Activated CD8-positive, alpha-beta memory T cell treated with anti-CD3 and anti-CD28 coated beads, Interleukin-2, amount 50 U/mL, for 4 hours (primary cell): ENCODE data around the gene CCDC61.

Source experiments
- DNase-seq: peaks from one replicate; pipeline ENCODE4 v3.0.0-alpha.2; 2020

CCDC61 gene, protein sequence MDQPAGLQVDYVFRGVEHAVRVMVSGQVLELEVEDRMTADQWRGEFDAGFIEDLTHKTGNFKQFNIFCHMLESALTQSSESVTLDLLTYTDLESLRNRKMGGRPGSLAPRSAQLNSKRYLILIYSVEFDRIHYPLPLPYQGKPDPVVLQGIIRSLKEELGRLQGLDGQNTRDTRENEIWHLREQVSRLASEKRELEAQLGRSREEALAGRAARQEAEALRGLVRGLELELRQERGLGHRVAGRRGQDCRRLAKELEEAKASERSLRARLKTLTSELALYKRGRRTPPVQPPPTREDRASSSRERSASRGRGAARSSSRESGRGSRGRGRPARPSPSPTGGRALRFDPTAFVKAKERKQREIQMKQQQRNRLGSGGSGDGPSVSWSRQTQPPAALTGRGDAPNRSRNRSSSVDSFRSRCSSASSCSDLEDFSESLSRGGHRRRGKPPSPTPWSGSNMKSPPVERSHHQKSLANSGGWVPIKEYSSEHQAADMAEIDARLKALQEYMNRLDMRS

DNA sequence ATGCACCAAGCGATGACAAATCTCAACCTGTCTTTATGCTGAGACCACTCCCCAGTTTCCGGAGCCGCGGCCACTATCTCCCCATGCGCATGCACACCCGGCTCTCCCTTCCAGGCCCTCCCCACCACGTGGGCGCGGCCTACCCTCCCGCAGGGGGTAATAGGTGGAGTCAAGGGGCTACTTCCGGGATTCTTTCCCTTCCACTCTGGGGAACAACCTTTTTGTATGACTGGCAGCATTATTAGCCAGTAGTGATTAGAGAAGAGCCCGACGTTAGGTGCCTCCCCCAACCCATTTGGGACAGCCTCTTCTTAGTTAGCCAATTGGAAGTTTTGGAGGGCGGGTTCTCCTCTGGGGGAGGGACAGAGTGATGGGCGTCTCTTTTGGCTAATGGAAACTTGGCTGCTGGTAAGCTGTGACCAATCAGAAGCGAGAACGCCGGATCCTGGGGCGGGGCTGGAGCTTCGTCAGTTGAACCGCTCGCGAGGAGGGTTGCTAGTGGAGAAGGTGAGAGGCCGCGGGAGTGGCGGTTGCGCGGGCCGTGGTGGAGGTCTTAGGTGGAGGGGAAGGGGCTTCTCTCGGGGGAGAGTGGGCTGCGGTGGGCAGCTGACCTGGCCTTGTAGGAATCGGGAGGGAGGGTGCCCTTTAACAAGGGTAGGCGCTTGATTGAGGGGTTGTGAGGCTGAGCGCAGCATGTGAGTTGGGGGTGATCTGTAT, at the start of gene CCDC61:
Gene CCDC61, plus strand, starts transcription at position 470 of the 717 bp plus-strand sequence. CDS start 7,552 bp downstream, outside the sequence.
- DNase-seq: peak; percentile 92

DNA sequence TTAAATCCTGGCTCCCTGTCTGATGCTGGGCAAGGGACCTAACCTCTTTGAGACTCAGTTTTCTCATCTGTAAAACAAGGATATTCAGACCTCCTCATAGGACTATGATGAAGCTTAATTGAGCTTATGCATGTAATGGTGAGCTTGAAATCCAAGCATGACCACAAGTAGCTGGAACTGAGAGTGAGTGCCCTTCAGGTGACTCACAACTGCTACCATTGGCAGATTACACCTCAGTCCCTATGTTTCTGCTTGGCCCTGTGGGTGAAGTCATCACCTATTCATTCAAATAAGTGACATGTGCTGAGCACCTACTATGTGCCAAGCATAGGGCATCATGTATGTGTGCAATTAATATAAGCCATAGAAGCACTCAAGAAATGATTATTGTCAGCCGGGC, 47.3 kb upstream of the CCDC61 start:
- no peak for DNase-seq

DNA sequence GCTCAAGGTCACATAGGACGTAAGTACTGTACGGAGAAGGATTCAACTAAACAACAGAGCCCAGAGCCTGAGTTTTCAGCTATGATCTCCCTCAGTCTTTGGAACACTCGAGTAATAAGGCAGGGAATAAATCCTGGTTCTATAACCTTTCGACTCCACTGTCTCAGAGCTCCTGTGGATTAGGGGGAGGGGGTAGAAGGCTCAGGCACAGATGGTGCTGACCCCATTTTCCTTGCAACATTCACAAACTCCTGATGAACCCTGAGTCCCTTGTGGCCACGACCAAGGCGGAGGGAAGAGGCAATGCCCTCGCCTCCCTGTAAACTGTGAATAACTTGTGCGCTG, 43.0 kb upstream of the CCDC61 start:
- no peak for DNase-seq

DNA sequence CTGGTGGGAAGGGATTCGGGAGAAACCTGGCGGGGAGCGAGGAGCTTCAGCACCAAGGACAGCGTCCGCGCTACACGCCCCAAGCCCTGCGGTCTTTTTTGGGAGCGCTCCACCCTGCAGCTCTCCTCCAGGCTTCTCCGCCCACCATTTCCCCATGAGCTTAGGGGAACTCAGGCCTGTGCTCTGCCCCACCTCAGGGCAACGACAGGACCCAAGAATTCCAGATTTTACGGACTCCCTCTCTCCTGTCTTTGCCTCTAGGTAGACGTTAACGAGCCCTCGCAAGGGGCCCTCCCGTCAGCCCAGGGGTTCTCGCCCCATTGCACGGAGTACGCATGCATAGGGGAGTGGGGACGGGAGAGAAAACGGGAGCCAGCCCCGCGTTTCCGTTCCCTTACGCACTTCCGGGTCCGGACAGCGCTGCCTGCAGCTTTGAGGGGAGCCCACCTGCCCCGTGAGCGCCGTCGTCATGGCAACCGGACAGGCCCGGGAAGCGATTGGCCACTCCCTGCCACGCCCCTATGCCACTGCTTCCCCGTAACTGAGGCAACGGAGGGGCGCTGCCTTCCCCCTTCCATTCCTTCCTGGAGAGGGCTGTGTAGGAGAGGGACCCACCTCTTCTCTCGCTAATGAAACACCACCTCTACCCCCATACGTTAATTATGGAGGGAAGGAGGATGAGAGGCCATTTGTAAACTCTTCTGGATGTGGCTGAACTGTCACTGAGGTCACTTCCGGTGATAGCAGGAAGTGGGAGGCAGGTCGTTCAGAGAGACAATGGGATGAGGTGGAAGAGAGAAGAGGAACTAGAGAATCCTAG, 42.4 kb upstream of the CCDC61 start:
- DNase-seq: peak; percentile 36

DNA sequence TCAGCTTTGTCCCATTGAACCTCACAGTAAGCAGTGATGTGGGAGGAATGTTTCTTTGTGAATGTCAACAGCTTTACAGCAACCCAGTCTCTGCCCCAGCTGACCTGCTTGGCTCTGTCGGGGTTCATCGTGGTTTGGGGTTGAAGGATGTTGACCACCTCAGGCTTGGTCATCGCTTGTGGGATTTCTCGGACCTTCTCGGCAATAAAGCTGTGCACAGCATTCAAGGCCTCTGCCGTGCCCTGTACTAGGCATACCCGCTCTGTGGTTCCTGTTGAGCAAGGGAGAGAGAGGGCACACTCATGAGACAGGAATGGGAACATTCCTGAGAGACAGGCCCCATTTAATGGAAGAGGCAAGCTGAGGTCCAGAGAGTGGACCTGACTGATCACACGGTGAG, 41.6 kb upstream of the CCDC61 start:
- DNase-seq: no peak

DNA sequence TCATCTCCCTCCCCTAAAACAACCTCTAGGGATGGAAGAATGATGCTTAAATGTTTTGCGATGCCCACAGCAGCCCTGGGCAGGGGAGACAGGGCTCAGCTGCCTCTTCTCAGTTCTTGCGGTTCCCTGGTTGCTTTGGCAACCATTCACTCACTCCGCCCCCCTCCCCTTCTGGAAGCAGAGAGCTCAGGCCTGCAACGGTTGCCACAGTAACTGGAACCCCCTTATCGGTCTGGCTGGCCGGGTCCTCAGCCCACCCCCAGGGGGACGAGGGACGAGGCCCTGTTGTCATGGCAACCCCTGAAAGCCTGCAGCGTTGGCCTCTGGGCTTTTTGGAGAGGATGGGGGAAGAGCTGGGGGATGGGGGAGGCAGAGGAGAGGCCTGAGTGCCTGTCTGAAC, 41.1 kb upstream of the CCDC61 start:
- DNase-seq: no peak

DNA sequence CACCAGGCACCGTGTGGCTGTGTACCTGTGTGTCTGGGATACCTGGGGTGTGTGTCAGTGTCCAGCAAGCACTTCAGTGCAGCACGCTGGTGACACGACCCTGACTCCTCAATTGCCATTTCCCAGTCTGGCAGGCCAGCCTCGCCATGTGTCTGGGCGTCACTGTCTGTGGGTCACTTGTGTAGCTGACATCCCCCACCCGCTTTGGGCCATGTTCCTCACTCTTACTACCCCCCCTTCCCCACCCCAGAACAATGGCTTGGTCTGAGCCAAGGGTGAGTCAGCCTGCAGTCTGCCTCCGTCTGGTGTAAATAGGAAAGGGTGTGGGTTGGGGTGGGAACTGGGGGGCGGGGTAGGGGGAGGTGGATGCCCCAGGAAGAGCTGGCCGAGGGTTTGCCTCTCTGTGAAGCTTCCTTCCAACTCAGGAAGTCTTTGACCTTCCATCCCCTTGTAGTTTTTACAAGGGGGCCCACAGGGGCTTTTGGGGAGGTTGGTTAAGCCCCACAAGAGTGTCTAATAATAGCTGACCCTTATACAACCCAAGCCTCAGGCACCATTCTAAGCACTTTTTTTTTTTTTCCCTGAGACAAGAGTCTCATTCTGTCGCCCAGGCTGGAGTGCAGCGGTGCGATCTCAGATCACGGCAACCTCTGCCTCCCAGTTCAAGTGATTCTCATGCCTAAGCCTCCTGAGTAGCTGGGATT, 39.2 kb upstream of the CCDC61 start:
- no peak for DNase-seq

DNA sequence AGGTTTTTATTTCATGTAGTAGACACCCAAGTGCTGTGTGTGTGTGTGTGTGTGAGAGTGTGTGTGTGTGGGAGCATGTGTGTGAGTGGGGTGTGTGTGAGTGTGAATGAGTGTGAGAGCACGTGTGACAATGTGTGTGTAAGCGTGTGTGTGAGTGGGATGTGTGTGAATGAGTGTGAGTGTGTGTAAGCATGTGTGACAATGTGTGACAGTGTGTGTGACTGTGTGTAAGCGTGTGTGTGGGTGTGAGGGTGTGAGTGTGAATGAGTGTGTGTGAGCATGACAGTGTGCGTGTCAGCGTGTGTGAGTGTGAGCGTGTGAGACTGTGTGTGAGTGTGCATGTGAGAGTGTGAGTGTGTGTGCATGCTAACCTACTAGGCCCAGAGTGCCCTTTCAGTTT, 36.9 kb upstream of the CCDC61 start:
- DNase-seq: no peak

DNA sequence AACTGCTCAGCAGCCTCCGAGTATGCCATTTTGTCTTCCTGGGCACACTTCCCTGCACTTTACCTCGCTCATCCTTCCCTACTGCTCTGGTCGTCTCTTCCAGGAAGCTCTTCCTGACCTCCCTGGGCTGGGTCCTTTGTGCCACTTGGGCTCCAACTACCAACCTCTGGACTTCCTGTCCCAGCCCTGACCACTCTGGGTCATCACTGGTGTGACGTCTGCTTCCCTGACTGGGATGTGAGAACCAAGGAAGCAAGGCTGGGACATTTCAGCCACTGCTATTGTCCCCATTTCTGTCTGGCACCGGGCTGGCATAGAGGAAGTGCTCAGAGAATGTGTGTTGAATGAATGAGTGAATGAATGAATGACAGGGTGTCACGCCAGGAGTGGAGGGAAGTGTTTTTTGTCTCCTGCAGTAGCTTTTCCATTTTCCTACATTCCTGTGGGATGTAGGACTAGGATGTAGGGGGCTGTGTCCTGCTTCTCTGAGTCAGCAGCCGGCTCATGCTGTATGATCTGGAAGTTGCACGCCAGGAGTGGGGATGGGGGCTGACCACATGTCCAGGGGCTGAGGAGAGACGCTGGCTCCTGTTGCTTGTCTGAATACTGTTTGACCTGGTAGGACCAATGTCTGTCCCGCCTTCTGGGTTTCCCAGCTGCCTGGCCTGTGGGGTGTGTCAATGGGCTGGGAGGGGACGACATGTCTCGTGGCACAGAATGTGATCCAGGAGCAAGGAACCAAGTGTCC, 36.3 kb upstream of the CCDC61 start:
- no peak for DNase-seq

DNA sequence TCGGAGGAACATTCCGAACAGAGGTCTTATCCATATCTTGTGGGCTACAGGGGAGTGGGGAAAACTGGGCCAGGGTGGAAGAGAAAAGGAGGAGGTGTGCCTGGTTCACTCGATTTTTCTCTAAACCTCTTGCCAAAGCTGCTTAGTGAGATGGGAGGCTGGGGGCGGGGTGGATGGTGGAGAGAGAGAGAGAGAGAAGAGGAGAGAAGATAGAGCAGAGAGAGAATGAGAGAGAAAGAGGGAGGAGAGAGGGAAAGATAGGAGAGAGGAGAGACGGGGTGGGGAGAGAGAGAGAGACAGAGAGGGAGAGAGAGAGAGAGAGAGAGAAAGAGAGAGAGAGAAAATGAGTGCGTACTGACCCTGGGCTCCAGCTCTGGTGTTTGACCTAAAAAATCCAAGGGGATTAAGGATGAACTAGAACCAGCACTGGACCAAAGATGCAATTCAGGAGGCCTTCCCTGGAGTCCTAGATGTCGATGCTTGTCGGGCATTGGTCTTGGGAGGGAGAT, 35.7 kb upstream of the CCDC61 start:
- no peak for DNase-seq

DNA sequence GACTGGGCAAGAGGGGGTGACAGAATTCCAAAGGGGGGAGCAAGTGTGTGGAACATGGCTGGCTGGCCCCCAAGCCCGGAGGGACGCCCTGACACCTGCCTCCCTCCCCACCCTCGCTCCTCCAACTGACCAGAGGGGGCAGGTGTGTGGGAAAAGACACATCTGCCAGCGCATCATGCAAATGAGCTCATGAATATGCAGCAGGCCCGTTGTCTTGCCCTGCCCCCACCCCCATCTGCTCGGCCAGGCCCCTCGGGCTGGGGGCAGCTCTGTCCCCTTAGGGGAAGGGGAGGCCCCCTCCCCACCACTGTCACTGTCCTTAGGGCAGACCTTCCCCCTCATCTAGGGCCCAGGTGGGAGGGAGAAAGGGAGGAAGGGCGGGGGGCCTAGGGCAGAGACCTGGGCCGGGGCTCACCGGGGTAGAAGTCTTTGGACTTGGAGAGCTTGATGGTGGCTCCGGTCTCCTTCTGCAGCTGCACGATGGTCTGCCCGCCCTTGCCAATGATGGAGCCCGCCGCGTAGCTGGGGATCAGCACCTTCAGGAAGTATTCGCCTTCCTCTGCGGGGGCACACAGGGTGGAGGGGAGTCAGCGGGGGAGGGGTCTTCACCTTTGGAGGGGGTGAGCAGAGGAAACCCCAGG, 34.6 kb upstream of the CCDC61 start:
- no peak for DNase-seq

DNA sequence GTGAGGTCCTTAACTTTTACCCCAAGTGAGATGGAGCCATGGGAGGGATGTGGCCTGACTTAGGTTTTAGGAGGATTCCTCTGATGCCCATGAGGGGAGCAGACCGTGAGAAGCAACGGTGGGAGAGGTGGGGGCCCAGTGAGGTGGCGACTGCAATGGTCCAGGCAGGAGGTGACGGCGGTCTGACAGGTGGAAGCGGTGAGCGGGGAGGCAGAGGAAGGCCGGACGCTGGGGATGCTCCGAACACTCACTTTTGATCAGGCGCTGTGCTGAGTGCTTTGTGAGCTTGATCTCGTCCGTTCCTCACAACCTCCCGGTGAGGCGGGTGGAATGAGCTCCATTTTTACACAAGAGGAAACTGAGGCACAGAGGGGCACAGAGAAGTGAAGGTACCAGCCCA, 33.2 kb upstream of the CCDC61 start:
- DNase-seq: no peak

DNA sequence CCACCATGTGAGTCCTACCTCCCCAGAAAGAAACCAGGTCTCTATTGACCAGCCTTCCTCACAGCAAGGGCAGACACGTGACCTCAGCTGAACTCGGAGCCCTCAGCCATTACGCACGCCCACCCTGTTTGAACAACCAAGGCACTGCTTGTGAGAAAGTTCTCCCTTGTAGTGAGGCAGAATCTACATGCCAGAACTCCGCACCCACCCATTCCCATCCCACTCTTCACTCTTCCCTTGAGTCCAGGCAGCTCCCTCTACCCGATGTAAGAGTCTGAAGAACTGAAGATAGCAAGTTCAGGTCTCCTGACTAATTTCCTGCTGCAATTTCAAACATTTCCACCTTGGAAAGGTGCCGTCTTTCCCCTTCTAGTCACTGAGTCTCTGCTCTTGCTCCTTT, 28.0 kb upstream of the CCDC61 start:
- DNase-seq: no peak

DNA sequence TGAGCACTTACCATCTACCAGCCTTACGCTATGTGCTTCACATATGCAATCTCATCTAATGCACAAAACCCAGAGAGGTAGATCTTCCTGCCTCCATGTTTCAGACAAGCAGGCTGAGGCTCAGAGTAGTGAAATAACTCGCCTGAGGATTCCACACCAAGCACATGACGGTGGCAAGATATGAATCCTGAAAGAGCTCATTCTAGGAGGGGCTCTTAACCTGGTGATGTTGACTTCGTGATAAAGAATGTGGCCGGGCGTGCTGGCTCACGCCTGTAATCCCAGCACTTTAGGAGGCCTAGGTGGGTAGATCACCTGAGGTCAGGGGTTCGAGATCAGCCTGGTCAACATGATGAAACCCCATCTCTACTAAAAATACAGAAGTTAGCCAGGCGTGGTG, 26.6 kb upstream of the CCDC61 start:
- DNase-seq: no peak

DNA sequence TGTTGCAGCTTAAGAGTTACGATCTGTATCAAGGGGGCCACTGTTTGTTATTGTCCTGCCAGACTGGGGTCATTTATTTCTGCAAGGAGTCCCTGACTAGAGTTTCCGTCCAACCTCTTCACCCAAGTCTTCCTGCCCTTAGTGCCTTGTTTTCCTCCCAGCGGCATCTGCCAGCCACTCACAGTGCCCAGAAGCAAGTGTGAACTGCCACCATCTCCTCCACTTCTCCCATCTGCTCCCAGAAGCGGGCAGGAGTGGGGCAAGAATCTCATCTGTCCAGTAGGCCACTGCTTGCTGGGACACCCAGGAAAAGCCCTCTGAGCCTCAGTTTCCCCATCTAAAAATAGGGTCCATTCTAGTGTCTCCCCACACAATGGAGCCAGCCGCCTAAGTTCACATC, 25.6 kb upstream of the CCDC61 start:
- DNase-seq: no peak

DNA sequence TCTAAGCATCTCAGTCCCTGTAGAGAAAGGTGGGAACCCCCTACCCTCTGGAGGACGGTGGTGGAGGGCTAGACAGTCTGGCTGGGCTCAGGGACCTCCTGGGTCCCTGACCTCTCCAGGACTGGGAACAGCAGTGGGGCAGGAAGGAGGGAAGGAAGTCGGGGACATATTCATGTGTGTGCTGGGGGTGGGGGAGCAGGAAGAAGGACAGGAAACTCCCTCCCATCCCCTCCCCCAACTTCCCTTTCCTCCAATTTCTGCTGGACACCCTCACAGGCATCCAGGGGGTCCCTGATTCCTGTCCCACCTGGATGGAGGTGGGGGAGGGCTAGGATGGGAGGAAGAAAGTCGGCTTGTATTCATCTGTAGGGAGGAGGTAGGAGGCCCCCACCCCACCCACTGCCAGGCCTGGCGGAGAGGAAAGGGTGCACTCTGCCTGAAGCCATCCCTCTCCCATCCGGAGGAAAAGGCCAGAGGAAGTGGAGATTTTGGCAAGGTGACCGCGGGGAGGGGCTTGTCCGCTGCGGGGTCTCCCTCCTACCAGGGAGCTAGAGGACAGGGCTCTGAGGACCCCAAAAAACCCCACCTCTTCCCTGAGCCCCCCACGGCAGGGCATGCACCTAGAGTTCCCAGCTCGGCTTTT, 23.9 kb upstream of the CCDC61 start:
- no peak for DNase-seq

DNA sequence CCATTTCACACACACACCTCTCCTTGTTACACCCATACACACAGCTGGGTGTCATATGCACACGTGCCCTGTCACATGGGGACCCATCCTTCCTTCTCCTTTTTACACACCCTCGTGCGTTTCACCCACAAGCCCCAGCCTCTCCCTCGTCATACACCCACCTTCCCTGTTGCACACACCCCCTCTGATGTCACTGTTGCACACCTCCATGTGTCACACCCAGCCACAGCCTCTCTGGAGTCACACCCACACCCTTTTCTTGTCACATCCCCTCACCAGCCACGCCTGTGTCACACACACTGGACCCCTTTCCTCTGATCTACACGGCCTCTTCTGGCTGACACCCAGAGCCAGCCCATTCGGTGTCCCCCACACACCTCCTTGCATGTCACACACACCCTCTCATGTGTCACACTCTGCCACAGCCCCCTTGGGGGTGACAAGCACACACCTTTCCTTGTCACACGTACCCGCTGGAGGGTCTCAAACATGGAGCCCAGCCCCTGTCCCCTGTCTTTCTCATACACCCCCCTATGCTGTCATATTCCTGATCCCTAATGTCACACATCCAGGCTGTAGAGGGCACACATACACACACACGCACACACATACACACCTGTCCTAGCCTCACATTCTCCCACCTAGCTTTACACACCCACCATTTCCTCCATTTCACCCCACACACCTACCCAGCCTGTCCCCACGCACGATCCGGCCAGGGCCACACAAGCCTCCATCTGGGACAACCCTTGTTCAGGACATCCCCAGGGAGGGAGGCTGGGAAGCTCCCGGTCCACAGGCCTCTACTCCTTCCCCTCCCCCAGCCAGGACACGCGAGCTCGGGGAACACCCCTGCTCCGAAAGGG, 23.0 kb upstream of the CCDC61 start:
- DNase-seq: peak; percentile 32

DNA sequence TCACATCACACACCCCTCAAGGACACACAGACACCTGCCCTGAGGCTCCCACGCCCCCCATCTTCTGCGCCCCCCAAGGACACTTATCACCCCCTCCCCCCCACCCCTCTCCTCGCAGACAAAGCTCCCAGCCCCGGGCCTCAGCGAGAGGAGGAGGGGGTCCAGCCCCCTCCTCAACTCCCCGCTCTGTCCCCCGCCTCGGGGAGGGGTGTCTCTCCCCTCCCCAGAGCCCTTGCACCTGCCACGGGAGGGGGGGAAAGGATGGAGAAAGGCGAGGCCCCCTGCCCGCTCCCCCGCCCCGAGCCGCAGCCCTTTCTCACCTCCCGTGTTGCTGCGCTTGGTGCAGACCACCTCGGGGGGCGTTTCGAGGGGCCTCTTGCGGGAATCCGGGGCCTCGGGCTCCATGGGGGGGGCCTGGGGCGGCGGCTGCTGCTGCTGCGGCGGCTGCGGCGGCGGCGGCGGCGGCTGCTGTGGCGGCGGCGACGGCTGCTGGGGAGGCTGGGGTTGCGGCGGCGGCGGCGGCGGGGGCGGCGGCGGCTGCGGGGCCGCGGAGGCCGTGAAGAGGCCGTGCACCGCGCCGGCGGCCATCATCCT, 22.2 kb upstream of the CCDC61 start:
- DNase-seq: no peak
